Measurements from ENCODE around the gene GP1BB. TPM values are rescaled to one million over a fixed set of nuclear protein-coding genes. Genes with fewer than 3 reads are reported as not detected.

The GP1BB gene
- total and polyA plus RNA-seq, 5 donors = 9.0 to 29.5 TPM; not detected in 3

DNA sequence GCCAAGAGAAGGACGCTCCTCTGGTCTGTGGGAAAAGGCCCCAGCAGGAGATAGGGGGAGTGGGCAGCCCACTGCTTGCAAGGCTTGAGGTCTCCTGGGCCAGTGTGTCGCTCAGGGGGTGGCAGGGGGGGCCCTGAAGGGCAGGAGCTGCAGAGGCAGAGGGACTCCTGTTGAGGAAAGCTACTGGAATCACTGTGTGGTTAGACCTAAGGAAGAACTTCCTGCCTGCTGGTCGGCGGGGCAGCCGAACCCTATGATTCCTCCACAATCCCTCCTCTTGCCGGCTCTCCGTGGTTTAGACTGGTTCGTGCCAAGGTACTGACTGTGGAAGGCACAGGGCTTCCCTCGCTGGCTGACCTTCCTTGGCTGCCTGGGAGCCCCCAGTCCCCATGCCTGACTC, 6.2 kb downstream of the GP1BB start:
- H3K4me1 ChIP-seq (ENCODE audit: control insufficient read depth, insufficient read depth, low read length) = no peaks in the 10 kb centered on the region
- no peaks in the 10 kb centered on the region for H3K27me3 ChIP-seq (ENCODE audit: control insufficient read depth, insufficient read depth)
- intact Hi-C loops (cut with DNase I) = no loop called here
- H3K27ac ChIP-seq (ENCODE audit: low read length) = no peak overlapping the region
- DNase-seq (no peak), ATAC-seq (no peak)
- 78% methylated on average over 9 of the region's 9 CpGs for whole genome bisulfite sequencing
- no peaks in the 10 kb centered on the region for H3K9me3 ChIP-seq (ENCODE audit: control insufficient read depth, low read length)
- H3K4me3 ChIP-seq (ENCODE audit: low read length) = no peak overlapping the region

DNA sequence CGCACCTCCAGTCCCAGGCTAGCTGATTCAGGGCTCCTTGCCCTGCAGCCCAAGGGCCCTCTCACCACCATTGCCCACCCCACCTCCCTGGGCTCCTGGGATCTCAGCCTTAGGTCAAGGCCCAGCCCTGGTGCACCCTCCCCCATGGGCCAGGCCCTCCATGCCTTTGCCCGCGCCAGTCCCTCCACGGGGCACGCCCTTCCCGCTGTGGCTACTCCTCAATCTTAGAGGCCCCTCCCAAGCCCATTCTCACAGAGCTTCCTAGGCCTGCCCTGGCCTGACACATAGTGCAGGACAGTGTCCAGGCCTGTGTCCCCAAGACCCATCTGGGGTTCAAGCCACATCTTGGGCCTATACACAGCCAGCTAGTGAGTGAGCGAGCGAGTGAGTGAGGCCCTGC, 6.9 kb downstream of the GP1BB start:
- peak in 1 of 2 donors; percentile 9 for ATAC-seq
- intact Hi-C loops (cut with DNase I) = loop anchor here (2.0 kb wide), 1 partner anchor 181 kb away; no protein-coding TSS in a partner anchor
- no peaks in the 10 kb centered on the region for H3K4me1 ChIP-seq (ENCODE audit: control insufficient read depth, insufficient read depth, low read length)
- H3K9me3 ChIP-seq (ENCODE audit: control insufficient read depth, low read length) = no peaks in the 10 kb centered on the region
- no peak for DNase-seq
- no peaks in the 10 kb centered on the region for H3K27me3 ChIP-seq (ENCODE audit: control insufficient read depth, insufficient read depth)
- H3K27ac ChIP-seq (ENCODE audit: low read length) = no peak overlapping the region
- no peak overlapping the region for H3K4me3 ChIP-seq (ENCODE audit: low read length)
- WGBS = 96% methylated on average over 8 of the region's 8 CpGs

GRCh38 chr22:19730655-19731360, 7.5 kb downstream of the GP1BB start:
- WGBS = 4% methylated on average over 48 of the region's 48 CpGs
- no peaks in the 10 kb centered on the region for H3K9me3 ChIP-seq (ENCODE audit: control insufficient read depth, low read length)
- H3K27me3 ChIP-seq (ENCODE audit: control insufficient read depth, insufficient read depth) = no peaks in the 10 kb centered on the region
- intact Hi-C loops (cut with DNase I) = loop anchor here (2.0 kb wide), 1 partner anchor 180 kb away; no protein-coding TSS in a partner anchor
- no peak overlapping the region for H3K4me3 ChIP-seq (ENCODE audit: low read length)
- DNase-seq (peak; percentile 89 to 96 (median 94)), ATAC-seq (peak; percentile 86 to 91)
- no peaks in the 10 kb centered on the region for H3K4me1 ChIP-seq (ENCODE audit: control insufficient read depth, insufficient read depth, low read length)
- H3K27ac ChIP-seq (ENCODE audit: low read length) = no peak overlapping the region

DNA sequence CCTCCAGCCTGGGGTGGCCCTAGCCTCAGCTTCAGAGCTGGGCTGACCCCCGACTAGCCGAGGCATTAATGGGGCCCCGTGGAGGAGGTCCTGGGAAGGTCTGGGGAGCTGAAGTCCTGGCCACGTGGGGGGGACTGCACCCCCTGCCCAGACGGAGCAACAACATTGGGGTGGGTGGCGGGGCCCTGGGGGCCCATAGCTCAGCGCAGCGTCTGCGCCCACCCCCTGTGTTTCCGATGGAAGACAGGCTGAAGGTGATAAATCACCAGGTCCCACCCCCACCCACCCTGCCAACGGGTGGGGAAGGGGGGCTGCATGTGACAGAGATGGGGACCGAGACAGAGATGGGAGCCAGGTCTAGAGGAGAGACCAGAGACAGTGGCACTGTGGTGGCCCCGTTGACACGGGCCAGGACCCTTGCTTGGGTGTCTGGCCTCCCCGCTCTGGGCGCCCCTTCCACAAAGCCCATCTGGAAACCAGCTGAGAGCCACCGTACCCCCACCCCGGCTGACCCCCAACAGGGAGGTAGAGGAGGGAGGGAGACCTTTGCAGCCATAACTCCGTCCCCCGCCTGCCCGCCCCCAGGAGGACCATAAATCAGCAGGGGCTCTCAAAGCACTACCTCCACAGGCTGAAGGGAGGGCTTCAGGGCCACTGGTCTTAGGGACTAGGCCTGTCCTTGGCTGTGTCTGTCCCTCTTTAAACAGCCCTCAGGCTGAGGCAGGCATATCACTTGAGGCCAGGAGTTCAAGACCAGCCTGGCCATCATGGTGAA, 8.2 kb downstream of the GP1BB start:
- WGBS = 69% methylated on average over 21 of the region's 21 CpGs
- no peak overlapping the region for H3K27ac ChIP-seq (ENCODE audit: low read length)

DNA sequence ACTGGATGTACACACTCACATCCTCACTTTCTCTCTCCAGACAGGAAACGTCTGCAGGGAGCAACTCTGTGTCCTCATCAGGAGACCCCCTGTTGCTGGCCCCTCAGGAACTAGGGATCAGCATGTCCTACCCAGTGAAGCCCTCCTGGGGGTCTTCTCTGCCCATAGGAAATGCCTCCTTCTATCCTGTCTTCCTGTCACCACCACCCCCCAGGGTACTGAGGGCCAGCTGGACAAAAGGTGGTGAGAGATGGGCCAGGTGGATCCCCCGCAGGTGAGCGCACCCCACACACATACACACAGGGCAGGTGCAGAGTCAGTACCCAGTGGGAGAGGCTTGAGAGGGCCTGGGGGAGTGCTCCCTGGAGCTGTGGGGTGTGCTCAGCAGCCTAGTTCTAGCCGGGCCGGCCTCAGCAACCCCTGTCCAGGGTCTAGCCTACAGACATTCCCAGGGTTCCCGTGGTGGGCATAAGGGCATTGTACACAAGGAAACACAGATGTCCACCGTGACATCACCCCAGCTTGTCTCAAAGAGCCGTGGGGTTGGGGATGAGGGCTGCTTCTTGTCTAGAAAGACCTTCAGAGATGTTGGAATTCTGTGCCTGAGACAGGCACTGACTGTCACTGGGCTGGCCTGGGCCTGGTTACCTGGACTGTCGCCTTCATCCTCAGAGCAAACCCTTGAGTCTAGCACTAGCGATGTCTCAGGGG, 9.2 kb downstream of the GP1BB start:
- no peaks in the 10 kb centered on the region for H3K4me1 ChIP-seq (ENCODE audit: control insufficient read depth, insufficient read depth, low read length)
- DNase-seq (no peak), ATAC-seq (no peak)
- no peak overlapping the region for H3K27ac ChIP-seq (ENCODE audit: low read length)
- H3K9me3 ChIP-seq (ENCODE audit: control insufficient read depth, low read length) = no peaks in the 10 kb centered on the region
- no peaks in the 10 kb centered on the region for H3K27me3 ChIP-seq (ENCODE audit: control insufficient read depth, insufficient read depth)
- WGBS = 86% methylated on average over 10 of the region's 10 CpGs
- intact Hi-C loops (cut with DNase I) = no loop called here
- H3K4me3 ChIP-seq (ENCODE audit: low read length) = no peak overlapping the region

More for the DNA sequence above, 8.2 kb downstream of the GP1BB start:
- Histone ChIP-seq H3K27me3 (ENCODE audit: control insufficient read depth, insufficient read depth) (no peaks in the 10 kb centered on the region), H3K9me3 (ENCODE audit: control insufficient read depth, low read length) (no peaks in the 10 kb centered on the region), H3K4me3 (ENCODE audit: low read length) (no peak overlapping the region), H3K4me1 (ENCODE audit: control insufficient read depth, insufficient read depth, low read length) (no peaks in the 10 kb centered on the region)
- DNase-seq (peak in 1 of 3 donors; percentile 49), ATAC-seq (no peak)
- intact Hi-C loops (cut with DNase I) = loop anchor here (2.0 kb wide), 1 partner anchor 179 kb away; no protein-coding TSS in a partner anchor

DNA sequence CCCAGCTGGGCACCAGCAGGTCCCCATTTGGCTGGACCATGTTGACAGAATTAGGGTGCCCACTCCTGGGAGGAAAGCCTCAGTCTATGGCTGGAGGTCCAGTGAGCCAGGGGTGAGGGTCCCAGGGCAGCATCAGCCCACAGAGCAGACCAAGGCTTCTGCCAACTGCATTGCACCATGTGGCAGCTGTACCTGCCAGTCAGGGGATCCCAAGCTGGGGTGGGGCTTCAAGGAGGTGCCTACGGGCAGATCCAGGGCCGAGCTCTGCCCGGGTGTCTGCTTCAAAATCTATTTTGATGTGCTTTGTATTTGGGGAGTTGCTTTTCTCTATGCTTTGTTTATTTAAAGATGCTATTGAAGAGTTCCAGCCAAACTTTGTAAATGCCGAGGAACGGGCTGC, 10.4 kb downstream of the GP1BB start:
- ATAC-seq = no peak
- no peak for DNase-seq
- Histone ChIP-seq H3K27ac (ENCODE audit: low read length) (no peak overlapping the region), H3K27me3 (ENCODE audit: control insufficient read depth, insufficient read depth) (no peaks in the 10 kb centered on the region), H3K4me1 (ENCODE audit: control insufficient read depth, insufficient read depth, low read length) (no peaks in the 10 kb centered on the region), H3K4me3 (ENCODE audit: low read length) (no peak overlapping the region), H3K9me3 (ENCODE audit: control insufficient read depth, low read length) (no peaks in the 10 kb centered on the region)
- 71% methylated on average over 5 of the region's 5 CpGs for WGBS
- intact Hi-C loops (cut with DNase I) = no loop called here

DNA sequence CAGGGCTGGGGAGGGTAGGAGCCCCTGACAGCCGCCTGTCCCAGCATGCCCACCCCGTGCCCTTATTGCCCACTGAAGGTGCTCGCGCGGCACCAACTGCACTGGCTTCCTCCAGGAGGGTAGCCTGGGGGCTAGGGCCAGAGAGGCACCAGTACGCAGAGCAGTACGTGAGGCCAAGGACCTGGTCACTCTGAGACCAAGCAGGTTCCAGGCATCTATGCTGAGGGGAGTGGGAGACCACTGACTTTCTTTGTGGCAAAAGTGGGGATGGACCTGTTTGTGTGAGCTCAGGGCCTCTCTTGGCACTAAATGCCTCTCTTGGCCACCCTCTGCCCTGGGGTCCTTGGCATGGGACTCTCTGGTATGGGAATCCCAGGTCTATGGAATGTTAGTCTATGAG, 10.8 kb downstream of the GP1BB start:
- WGBS = 91% methylated on average over 7 of the region's 7 CpGs
- no peaks in the 10 kb centered on the region for H3K27me3 ChIP-seq (ENCODE audit: control insufficient read depth, insufficient read depth)
- no peak overlapping the region for H3K27ac ChIP-seq (ENCODE audit: low read length)
- no peaks in the 10 kb centered on the region for H3K4me1 ChIP-seq (ENCODE audit: control insufficient read depth, insufficient read depth, low read length)
- ATAC-seq (no peak), DNase-seq (no peak)
- no peak overlapping the region for H3K4me3 ChIP-seq (ENCODE audit: low read length)
- intact Hi-C loops (cut with DNase I) = no loop called here
- H3K9me3 ChIP-seq (ENCODE audit: control insufficient read depth, low read length) = no peaks in the 10 kb centered on the region

DNA sequence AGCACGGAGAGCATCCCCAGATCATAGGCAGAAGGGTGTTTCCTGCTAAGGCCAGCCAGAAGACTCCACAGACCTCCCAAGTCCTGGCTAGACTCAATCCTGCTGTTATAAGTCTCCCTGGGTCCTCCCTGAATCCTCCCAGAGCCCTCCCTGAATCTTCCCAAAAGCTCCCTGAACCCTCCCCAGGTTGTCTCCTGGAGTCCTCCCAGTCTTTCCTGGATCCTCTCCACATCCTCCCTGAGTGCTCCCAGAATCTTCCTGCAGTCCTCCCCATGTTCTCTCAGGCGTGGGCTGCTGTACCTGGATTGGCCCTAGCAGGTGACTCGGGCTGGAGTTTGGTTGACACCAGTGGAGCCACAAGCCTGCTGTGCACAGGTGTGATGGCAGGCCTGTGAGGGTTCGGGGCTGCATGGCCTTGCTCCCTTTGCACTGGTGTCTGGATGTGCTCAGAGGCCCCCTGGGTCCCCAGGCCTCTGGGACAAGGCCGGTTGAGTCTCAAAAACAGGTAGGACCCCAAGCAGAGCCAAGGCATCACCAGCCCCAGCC, 11.6 kb downstream of the GP1BB start:
- Histone ChIP-seq H3K4me1 (ENCODE audit: control insufficient read depth, insufficient read depth, low read length) (no peaks in the 10 kb centered on the region), H3K9me3 (ENCODE audit: control insufficient read depth, low read length) (no peaks in the 10 kb centered on the region), H3K27ac (ENCODE audit: low read length) (no peak overlapping the region), H3K27me3 (ENCODE audit: control insufficient read depth, insufficient read depth) (no peaks in the 10 kb centered on the region), H3K4me3 (ENCODE audit: low read length) (no peak overlapping the region)
- DNase-seq (no peak), ATAC-seq (no peak)
- intact Hi-C loops (cut with DNase I) = no loop called here
- WGBS = 85% methylated on average over 5 of the region's 5 CpGs

DNA sequence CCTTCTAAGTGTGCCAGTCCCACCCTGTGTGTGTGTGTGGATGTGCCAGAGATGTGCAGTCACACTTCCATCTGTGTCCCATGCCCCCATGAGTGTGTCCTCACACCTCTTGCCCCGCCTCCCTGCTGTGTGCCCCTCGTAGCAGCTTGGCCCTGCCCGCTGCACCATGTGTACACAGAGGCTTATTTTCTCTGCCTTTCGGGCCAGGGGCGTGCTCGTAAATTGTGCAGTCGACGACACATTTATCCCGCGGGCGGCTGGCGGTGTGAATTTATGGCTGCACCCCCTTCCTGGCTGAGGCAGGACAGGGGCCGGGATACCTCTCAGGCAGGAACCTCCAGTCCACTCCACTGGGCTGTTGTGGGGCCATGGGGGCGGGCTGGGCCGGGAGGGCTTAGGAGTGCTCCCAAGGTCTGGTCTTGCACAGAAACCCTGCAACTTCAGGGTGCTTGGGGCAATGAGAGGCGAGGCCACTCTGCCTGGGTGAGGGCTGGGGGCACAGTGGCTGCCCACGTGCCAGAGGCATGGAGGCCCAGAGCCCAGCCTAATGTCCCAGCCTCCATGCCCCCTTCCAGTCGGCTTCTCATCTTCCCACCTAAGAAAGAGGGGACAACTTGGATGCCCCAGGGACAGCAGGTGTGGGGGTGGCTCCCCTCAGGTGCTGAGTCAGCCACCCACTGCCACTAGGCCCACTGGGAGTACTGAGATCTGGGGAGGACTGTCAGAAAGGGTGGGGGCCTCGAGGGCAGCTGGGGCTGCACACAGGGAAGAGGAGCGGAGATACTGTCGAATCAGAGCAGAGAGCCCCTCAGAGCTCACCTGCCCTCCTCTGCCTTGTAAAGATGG, 12.5 kb downstream of the GP1BB start:
- no peaks in the 10 kb centered on the region for H3K9me3 ChIP-seq (ENCODE audit: control insufficient read depth, low read length)

More for the DNA sequence above, 12.5 kb downstream of the GP1BB start:
- WGBS = 88% methylated on average over 21 of the region's 21 CpGs
- H3K27ac ChIP-seq (ENCODE audit: low read length) = no peak overlapping the region
- intact Hi-C loops (cut with DNase I) = no loop called here
- no peak for ATAC-seq
- no peak overlapping the region for H3K4me3 ChIP-seq (ENCODE audit: low read length)
- H3K27me3 ChIP-seq (ENCODE audit: control insufficient read depth, insufficient read depth) = no peaks in the 10 kb centered on the region
- peak in 1 of 3 donors; percentile 53 for DNase-seq
- H3K4me1 ChIP-seq (ENCODE audit: control insufficient read depth, insufficient read depth, low read length) = no peaks in the 10 kb centered on the region
